ENCODE measurements around the gene NDUFS1. TPM values are rescaled to one million over a fixed set of nuclear protein-coding genes. Genes with fewer than 3 reads are reported as not detected.
"Not testable (repeated sequence)": the region's sequence is repeated elsewhere in the genome, so short reads cannot be mapped to it uniquely, and the experiment has no call there.

Gene NDUFS1
- 116 and 133 TPM in 2 replicates for total RNA-seq

GRCh38 chr2:206159346-206160124 lies at the start of gene NDUFS1, which contains the start of gene EEF1B2:
Gene NDUFS1 (minus strand): TSS chr2:206159444. CDS start chr2:206153678, 5,766 bp downstream.
Gene EEF1B2 (plus strand): TSS chr2:206159895. CDS start chr2:206159980, 85 bp downstream.
- TF ChIP-seq CTCF (conservative IDR thresholded peaks at IDR 0.05; ENCODE audit: low read depth, low read length) = no peak
- DNase-seq (ENCODE audit: low read depth) = peak; percentile 80
- H3K4me3 ChIP-seq (ENCODE audit: low read depth, low read length) = peak within 1 kb of the TSS; percentile 80

GRCh38 chr2:206208900-206209299 lies 49.7 kb upstream of the NDUFS1 start:
- no peak overlapping the region for H3K4me3 ChIP-seq (ENCODE audit: low read depth, low read length)
- DNase-seq (ENCODE audit: low read depth) = no peak
- TF ChIP-seq CTCF (conservative IDR thresholded peaks at IDR 0.05; ENCODE audit: low read depth, low read length) = no peak

GRCh38 chr2:206207316-206207715 lies 48.1 kb upstream of the NDUFS1 start:
- H3K4me3 ChIP-seq (ENCODE audit: low read depth, low read length); DNase-seq (ENCODE audit: low read depth): not testable (repeated sequence)

GRCh38 chr2:206204710-206205109 lies 45.5 kb upstream of the NDUFS1 start:
- no peak for TF ChIP-seq CTCF (conservative IDR thresholded peaks at IDR 0.05; ENCODE audit: low read depth, low read length)
- H3K4me3 ChIP-seq (ENCODE audit: low read depth, low read length) = no peak overlapping the region
- DNase-seq (ENCODE audit: low read depth) = no peak

GRCh38 chr2:206203331-206203730 lies 44.1 kb upstream of the NDUFS1 start:
- no peak for DNase-seq (ENCODE audit: low read depth)
- H3K4me3 ChIP-seq (ENCODE audit: low read depth, low read length) = no peak overlapping the region
- no peak for TF ChIP-seq CTCF (conservative IDR thresholded peaks at IDR 0.05; ENCODE audit: low read depth, low read length)

GRCh38 chr2:206202446-206202845 lies 43.2 kb upstream of the NDUFS1 start:
- TF ChIP-seq CTCF (conservative IDR thresholded peaks at IDR 0.05; ENCODE audit: low read depth, low read length) = no peak
- no peak for DNase-seq (ENCODE audit: low read depth)
- no peak overlapping the region for H3K4me3 ChIP-seq (ENCODE audit: low read depth, low read length)

- TF ChIP-seq CTCF (conservative IDR thresholded peaks at IDR 0.05; ENCODE audit: low read depth, low read length) = no peak
- DNase-seq (ENCODE audit: low read depth) = no peak
- H3K4me3 ChIP-seq (ENCODE audit: low read depth, low read length) = no peak overlapping the region
Measured at GRCh38 chr2:206201075-206201848, 42.0 kb upstream of the NDUFS1 start.
